ENCODE results near the gene HSBP1L1. TPM values are rescaled to one million over a fixed set of nuclear protein-coding genes. Genes with fewer than 3 reads are reported as not detected.
A peak's percentile ranks its signal among the peaks of the same experiment; 100 is the strongest.

The HSBP1L1 gene
- total and polyA plus RNA-seq, 2 donors (not counting 1 experiment from before 2014, with no cell fraction given) = 13.4 to 24.6 TPM

DNA sequence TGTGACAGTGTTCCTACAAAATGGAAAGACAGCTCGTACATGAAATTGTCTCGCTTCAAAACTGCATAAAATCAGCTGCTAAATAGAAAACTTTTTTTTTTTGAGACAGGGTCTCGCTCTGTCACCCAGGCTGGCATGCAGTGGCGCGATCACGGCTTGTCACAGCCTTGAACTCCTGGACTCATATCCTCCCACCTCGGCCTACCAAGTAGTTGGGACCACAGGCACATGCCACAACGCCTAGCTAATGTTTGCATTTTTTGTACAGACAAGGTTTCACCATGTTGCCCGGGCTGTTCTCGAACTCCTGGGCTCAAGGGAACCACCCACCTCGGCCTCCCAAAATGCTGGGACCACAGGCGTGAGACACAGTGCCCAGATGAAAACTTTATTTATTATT lies 20.7 kb downstream of the HSBP1L1 start:
- TF ChIP-seq, protein P1, sequence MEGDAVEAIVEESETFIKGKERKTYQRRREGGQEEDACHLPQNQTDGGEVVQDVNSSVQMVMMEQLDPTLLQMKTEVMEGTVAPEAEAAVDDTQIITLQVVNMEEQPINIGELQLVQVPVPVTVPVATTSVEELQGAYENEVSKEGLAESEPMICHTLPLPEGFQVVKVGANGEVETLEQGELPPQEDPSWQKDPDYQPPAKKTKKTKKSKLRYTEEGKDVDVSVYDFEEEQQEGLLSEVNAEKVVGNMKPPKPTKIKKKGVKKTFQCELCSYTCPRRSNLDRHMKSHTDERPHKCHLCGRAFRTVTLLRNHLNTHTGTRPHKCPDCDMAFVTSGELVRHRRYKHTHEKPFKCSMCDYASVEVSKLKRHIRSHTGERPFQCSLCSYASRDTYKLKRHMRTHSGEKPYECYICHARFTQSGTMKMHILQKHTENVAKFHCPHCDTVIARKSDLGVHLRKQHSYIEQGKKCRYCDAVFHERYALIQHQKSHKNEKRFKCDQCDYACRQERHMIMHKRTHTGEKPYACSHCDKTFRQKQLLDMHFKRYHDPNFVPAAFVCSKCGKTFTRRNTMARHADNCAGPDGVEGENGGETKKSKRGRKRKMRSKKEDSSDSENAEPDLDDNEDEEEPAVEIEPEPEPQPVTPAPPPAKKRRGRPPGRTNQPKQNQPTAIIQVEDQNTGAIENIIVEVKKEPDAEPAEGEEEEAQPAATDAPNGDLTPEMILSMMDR (conservative IDR thresholded peaks at IDR 0.05 in 1 of 2, IDR thresholded peaks at IDR 0.05 in 1 of 2; ENCODE audit: low read depth in 1 of 2, low read length in 2 of 2) = no peak
- TF ChIP-seq EZH2 (IDR thresholded peaks at IDR 0.05; ENCODE audit: low read length, missing control alignments) = no peak
- Histone ChIP-seq H3K79me2 (ENCODE audit: control insufficient read depth, insufficient read depth, low read length) (peaks cover 80% of the 10 kb centered on the region), H3K27ac (ENCODE audit: insufficient read depth, low read length) (no peak overlapping the region), H3K36me3 (ENCODE audit: control insufficient read depth, insufficient read depth, low read length) (no peaks in the 10 kb centered on the region), H3K27me3 (ENCODE audit: control insufficient read depth, insufficient read depth, low read length) (no peaks in the 10 kb centered on the region), H4K20me1 (ENCODE audit: control insufficient read depth, extremely low read depth, insufficient read depth, low read length) (peaks cover 2% of the 10 kb centered on the region), H3K4me1 (ENCODE audit: control insufficient read depth, extremely low read depth, insufficient read depth, low read length) (peaks cover 2% of the 10 kb centered on the region), H3K4me2 (ENCODE audit: extremely low read depth, insufficient read depth, low read length) (no peak overlapping the region), H3K4me3 (replicated peaks in 1 of 4; ENCODE audit: control extremely low read depth in 1 of 4, insufficient read depth in 1 of 4, low read depth in 3 of 4, low read length in 4 of 4) (no peak overlapping the region), H2AFZ (ENCODE audit: low read length) (no peak overlapping the region), H3K9ac (ENCODE audit: insufficient read depth, low read length) (no peak overlapping the region), H3K9me3 (ENCODE audit: control insufficient read depth, insufficient read depth, low read depth, low read length) (no peaks in the 10 kb centered on the region)
- no peak for DNase-seq (ENCODE audit: low read depth in 2 of 2)

DNA sequence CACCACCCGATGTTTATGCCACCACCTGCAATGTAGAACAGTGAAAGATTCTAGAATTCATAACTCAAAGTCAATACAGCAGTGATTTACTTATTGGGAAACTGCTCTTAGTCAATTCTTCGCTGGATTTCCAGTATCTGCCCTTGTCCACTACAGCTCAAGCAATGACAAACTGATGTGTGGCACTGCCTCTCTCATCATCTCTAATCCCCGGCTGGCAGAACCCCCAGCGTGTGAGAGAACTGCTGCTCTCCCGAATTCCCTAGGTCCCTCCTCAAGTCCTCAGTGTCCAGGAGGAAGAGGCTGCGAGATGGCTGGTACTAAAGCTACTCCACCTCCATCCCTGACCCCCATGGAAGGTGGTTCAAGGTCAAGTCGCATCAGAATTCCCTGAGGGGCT lies 22.3 kb downstream of the HSBP1L1 start:
- no peak for DNase-seq (ENCODE audit: low read depth in 2 of 2)

DNA sequence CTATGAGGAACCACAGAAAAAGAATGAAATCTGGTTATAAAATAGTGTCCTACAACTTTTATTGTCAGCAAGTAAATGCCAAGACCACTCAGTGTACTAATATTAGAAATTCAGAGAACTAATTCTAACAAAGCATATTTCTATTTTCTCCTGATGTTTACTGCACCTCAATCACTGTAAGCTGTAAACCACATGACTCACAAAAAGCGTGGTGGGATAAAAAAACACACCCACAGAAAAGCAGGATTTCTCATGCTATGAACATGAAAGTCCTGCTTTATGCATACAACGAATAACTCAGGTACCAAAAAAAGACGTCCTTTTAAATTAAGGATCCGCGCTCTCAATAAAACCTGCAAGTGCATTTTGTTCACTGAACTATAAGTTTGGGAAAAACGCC lies 23.1 kb downstream of the HSBP1L1 start:
- H3K9ac ChIP-seq (ENCODE audit: insufficient read depth, low read length) = peak overlapping the region; percentile 97
- no peaks in the 10 kb centered on the region for H3K9me3 ChIP-seq (ENCODE audit: control insufficient read depth, insufficient read depth, low read depth, low read length)
- peak; percentile 11 to 20 for DNase-seq (ENCODE audit: low read depth in 2 of 2)
- peaks cover 2% of the 10 kb centered on the region for H3K4me1 ChIP-seq (ENCODE audit: control insufficient read depth, extremely low read depth, insufficient read depth, low read length)
- no peak for TF ChIP-seq EZH2 (IDR thresholded peaks at IDR 0.05; ENCODE audit: low read length, missing control alignments)
- TF ChIP-seq, protein P1 (conservative IDR thresholded peaks at IDR 0.05 in 1 of 2, IDR thresholded peaks at IDR 0.05 in 1 of 2; ENCODE audit: low read depth in 1 of 2, low read length in 2 of 2) = no peak
- peaks cover 2% of the 10 kb centered on the region for H4K20me1 ChIP-seq (ENCODE audit: control insufficient read depth, extremely low read depth, insufficient read depth, low read length)
- peak overlapping the region; percentile 82 to 96 (median 94) for H3K4me3 ChIP-seq (replicated peaks in 1 of 4; ENCODE audit: control extremely low read depth in 1 of 4, insufficient read depth in 1 of 4, low read depth in 3 of 4, low read length in 4 of 4)
- peaks cover 57% of the 10 kb centered on the region for H3K79me2 ChIP-seq (ENCODE audit: control insufficient read depth, insufficient read depth, low read length)
- no peaks in the 10 kb centered on the region for H3K27me3 ChIP-seq (ENCODE audit: control insufficient read depth, insufficient read depth, low read length)
- peak overlapping the region; percentile 98 for H3K27ac ChIP-seq (ENCODE audit: insufficient read depth, low read length)
- peak overlapping the region; percentile 90 for H3K4me2 ChIP-seq (ENCODE audit: extremely low read depth, insufficient read depth, low read length)
- no peaks in the 10 kb centered on the region for H3K36me3 ChIP-seq (ENCODE audit: control insufficient read depth, insufficient read depth, low read length)
- H2AFZ ChIP-seq (ENCODE audit: low read length) = no peak overlapping the region

More for the DNA sequence above, 22.3 kb downstream of the HSBP1L1 start:
- Histone ChIP-seq H2AFZ (ENCODE audit: low read length) (no peak overlapping the region), H4K20me1 (ENCODE audit: control insufficient read depth, extremely low read depth, insufficient read depth, low read length) (peaks cover 2% of the 10 kb centered on the region), H3K4me2 (ENCODE audit: extremely low read depth, insufficient read depth, low read length) (peak overlapping the region; percentile 90), H3K27ac (ENCODE audit: insufficient read depth, low read length) (peak overlapping the region; percentile 53), H3K9me3 (ENCODE audit: control insufficient read depth, insufficient read depth, low read depth, low read length) (no peaks in the 10 kb centered on the region), H3K27me3 (ENCODE audit: control insufficient read depth, insufficient read depth, low read length) (no peaks in the 10 kb centered on the region), H3K36me3 (ENCODE audit: control insufficient read depth, insufficient read depth, low read length) (no peaks in the 10 kb centered on the region), H3K4me3 (replicated peaks in 1 of 4; ENCODE audit: control extremely low read depth in 1 of 4, insufficient read depth in 1 of 4, low read depth in 3 of 4, low read length in 4 of 4) (peak overlapping the region; percentile 82 to 96 (median 94)), H3K4me1 (ENCODE audit: control insufficient read depth, extremely low read depth, insufficient read depth, low read length) (peaks cover 2% of the 10 kb centered on the region), H3K9ac (ENCODE audit: insufficient read depth, low read length) (no peak overlapping the region), H3K79me2 (ENCODE audit: control insufficient read depth, insufficient read depth, low read length) (peaks cover 65% of the 10 kb centered on the region)
- no peak for TF ChIP-seq EZH2 (IDR thresholded peaks at IDR 0.05; ENCODE audit: low read length, missing control alignments)
- TF ChIP-seq, protein P1 (conservative IDR thresholded peaks at IDR 0.05 in 1 of 2, IDR thresholded peaks at IDR 0.05 in 1 of 2; ENCODE audit: low read depth in 1 of 2, low read length in 2 of 2) = no peak

Measured in fibroblast of lung (primary cell).